Measurements from ENCODE around the gene ZBTB39.
A peak's percentile ranks its signal among the peaks of the same experiment; 100 is the strongest.
"Not testable (repeated sequence)": the region's sequence is repeated elsewhere in the genome, so short reads cannot be mapped to it uniquely, and the experiment has no call there.

Gene ZBTB39

GRCh38 chr12:56980268-56980667 is 26.1 kb downstream of the ZBTB39 start:
- no peak for DNase-seq (ENCODE audit: low spot score)

- DNase-seq (ENCODE audit: low spot score), result no peak
Measured at GRCh38 chr12:56979628-56980027, 26.7 kb downstream of the ZBTB39 start.

GRCh38 chr12:56978397-56979138 is 27.8 kb downstream of the ZBTB39 start:
- DNase-seq (ENCODE audit: low spot score), result no peak

GRCh38 chr12:56977361-56977760 is 29.0 kb downstream of the ZBTB39 start:
- not testable (repeated sequence) for DNase-seq (ENCODE audit: low spot score)

- not testable (repeated sequence) for DNase-seq (ENCODE audit: low spot score)
Measured at GRCh38 chr12:56974224-56974623, 32.1 kb downstream of the ZBTB39 start.

- not testable (repeated sequence) for DNase-seq (ENCODE audit: low spot score)
Measured at GRCh38 chr12:56968910-56969309, 37.4 kb downstream of the ZBTB39 start.

GRCh38 chr12:56965997-56966642 is 40.2 kb downstream of the ZBTB39 start:
- DNase-seq (ENCODE audit: low spot score), result peak; percentile 69

GRCh38 chr12:56965124-56965523 is 41.2 kb downstream of the ZBTB39 start:
- not testable (repeated sequence) for DNase-seq (ENCODE audit: low spot score)

GRCh38 chr12:56963557-56963956 is 42.8 kb downstream of the ZBTB39 start:
- not testable (repeated sequence) for DNase-seq (ENCODE audit: low spot score)

GRCh38 chr12:56962247-56962646 is 44.1 kb downstream of the ZBTB39 start:
- DNase-seq (ENCODE audit: low spot score), result not testable (repeated sequence)

- no peak for DNase-seq (ENCODE audit: low spot score)
Measured at GRCh38 chr12:56958422-56958821, 47.9 kb downstream of the ZBTB39 start.

GRCh38 chr12:56957229-56958052 is 48.9 kb downstream of the ZBTB39 start, which contains the start of gene RDH16:
Gene RDH16, minus strand, starts transcription at chr12:56957608. Its CDS starts 146 bp downstream, at chr12:56957462.
- DNase-seq (ENCODE audit: low spot score), result peak; percentile 66

- DNase-seq (ENCODE audit: low spot score), result no peak
Measured at GRCh38 chr12:56955631-56956256, 50.6 kb downstream of the ZBTB39 start.

GRCh38 chr12:56954958-56955355 is 51.4 kb downstream of the ZBTB39 start:
- no peak for DNase-seq (ENCODE audit: low spot score)

GRCh38 chr12:56954057-56954957 is 52.0 kb downstream of the ZBTB39 start:
- no peak for DNase-seq (ENCODE audit: low spot score)

- no peak for DNase-seq (ENCODE audit: low spot score)
Measured at GRCh38 chr12:56953314-56953713, 53.0 kb downstream of the ZBTB39 start.

- no peak for DNase-seq (ENCODE audit: low spot score)
Measured at GRCh38 chr12:56951582-56952339, 54.6 kb downstream of the ZBTB39 start.

GRCh38 chr12:56948881-56949280 is 57.5 kb downstream of the ZBTB39 start:
- no peak for DNase-seq (ENCODE audit: low spot score)

All from LoVo (cell line).